SK-N-SH (cell line): Measurements from ENCODE around the gene ZNF468.
"Not testable (repeated sequence)": the region's sequence is repeated elsewhere in the genome, so short reads cannot be mapped to it uniquely, and the experiment has no call there.

ENCODE experiments used
- CHD2 ChIP-seq: fragments of 150-350 bp; IDR thresholded peaks from 2 replicates; pipeline ENCODE4 v1.6.1; 2018; ENCODE audit warnings: low read length; ENCODE audit not compliant: partially characterized antibody
- EP300 ChIP-seq, 2 experiments: IDR thresholded peaks; 2 replicates each; pipeline versions ENCODE4 v1.4.0 to v1.6.1; 2012; ENCODE audit warnings: borderline replicate concordance in 1 of 2, low read depth in 1 of 2, low read length in 1 of 2
- EZH2phosphoT487 ChIP-seq: fragments of 200-600 bp; sonication (generic); IDR thresholded peaks from 2 replicates; pipeline ENCODE4 v1.6.1; 2017; ENCODE audit warnings: low read depth, mixed run types, mild to moderate bottlenecking, antibody characterized with exemption, moderate library complexity, borderline replicate concordance
- FOXM1 ChIP-seq: IDR thresholded peaks from 2 replicates; pipeline ENCODE4 v1.4.0; 2012; ENCODE audit warnings: low read depth, mild to moderate bottlenecking
- JUND ChIP-seq: IDR thresholded peaks from 2 replicates; pipeline ENCODE4 v1.4.0; 2012
- NFIC ChIP-seq: IDR thresholded peaks from 2 replicates; pipeline ENCODE4 v1.4.0; 2012; ENCODE audit warnings: borderline replicate concordance
- NRF1 ChIP-seq: IDR thresholded peaks from 2 replicates; pipeline ENCODE4 v1.6.1; 2012; ENCODE audit warnings: low read depth, mild to moderate bottlenecking, low read length
- POLR2AphosphoS5 ChIP-seq: IDR thresholded peaks from 2 replicates; pipeline ENCODE4 v1.6.1; 2012; ENCODE audit warnings: low read depth, low read length
- RAD21 ChIP-seq: IDR thresholded peaks from 2 replicates; pipeline ENCODE4 v1.6.1; 2012; ENCODE audit warnings: mild to moderate bottlenecking, low read length
- SIN3A ChIP-seq: IDR thresholded peaks from 2 replicates; pipeline ENCODE4 v1.6.1; 2012; ENCODE audit warnings: low read depth, mild to moderate bottlenecking, low read length, moderate library complexity, borderline replicate concordance
- TAF1 ChIP-seq: IDR thresholded peaks from 2 replicates; pipeline ENCODE4 v1.6.1; 2012; ENCODE audit warnings: low read depth, mild to moderate bottlenecking, low read length, moderate library complexity, borderline replicate concordance
- TF ChIP-seq, protein P1 (sequence below): fragments of 200-600 bp; sonication (generic); IDR thresholded peaks from 2 replicates; pipeline ENCODE4 v1.6.1; 2017; ENCODE audit warnings: antibody characterized with exemption, mild to moderate bottlenecking, moderate library complexity
- TF ChIP-seq, protein P2 (sequence below): IDR thresholded peaks from 2 replicates; pipeline ENCODE4 v1.6.1; 2012; ENCODE audit warnings: mild to moderate bottlenecking, low read depth, low read length, moderate library complexity
- TF ChIP-seq, protein P3 (sequence below): fragments of 150-350 bp; IDR thresholded peaks from 2 replicates; pipeline ENCODE4 v1.6.1; 2016; ENCODE audit warnings: mild to moderate bottlenecking, low read depth, low read length

DNA sequence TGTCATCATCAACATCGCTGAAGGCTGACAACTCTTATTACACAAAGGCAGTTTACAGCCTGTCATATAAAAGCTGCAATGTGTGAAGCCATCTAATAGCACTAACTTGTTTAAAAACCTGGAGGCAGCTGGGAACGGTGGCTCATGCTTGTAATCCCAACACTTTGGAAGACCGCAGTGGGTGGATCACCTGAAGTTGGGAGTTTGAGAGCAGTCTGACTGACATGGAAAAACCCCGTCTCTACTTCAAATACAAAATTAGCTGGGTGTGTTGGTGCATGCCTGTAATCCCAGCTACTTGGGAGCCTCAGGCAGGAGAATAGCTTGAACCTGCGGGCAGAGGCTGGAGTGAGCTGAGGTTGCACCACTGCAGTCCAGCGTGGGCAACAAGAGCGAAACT is 27.6 kb downstream of the ZNF468 start:
- not testable (repeated sequence) for TF ChIP-seq TAF1; EZH2phosphoT487; JUND; NFIC; POLR2AphosphoS5; SIN3A; EP300 (IDR thresholded peaks at IDR 0.05; ENCODE audit: borderline replicate concordance in 1 of 2, low read depth in 1 of 2, low read length in 1 of 2); RAD21; NRF1; FOXM1; CHD2
- TF ChIP-seq, protein P1, sequence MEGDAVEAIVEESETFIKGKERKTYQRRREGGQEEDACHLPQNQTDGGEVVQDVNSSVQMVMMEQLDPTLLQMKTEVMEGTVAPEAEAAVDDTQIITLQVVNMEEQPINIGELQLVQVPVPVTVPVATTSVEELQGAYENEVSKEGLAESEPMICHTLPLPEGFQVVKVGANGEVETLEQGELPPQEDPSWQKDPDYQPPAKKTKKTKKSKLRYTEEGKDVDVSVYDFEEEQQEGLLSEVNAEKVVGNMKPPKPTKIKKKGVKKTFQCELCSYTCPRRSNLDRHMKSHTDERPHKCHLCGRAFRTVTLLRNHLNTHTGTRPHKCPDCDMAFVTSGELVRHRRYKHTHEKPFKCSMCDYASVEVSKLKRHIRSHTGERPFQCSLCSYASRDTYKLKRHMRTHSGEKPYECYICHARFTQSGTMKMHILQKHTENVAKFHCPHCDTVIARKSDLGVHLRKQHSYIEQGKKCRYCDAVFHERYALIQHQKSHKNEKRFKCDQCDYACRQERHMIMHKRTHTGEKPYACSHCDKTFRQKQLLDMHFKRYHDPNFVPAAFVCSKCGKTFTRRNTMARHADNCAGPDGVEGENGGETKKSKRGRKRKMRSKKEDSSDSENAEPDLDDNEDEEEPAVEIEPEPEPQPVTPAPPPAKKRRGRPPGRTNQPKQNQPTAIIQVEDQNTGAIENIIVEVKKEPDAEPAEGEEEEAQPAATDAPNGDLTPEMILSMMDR, result not testable (repeated sequence)
- TF ChIP-seq, protein P2, sequence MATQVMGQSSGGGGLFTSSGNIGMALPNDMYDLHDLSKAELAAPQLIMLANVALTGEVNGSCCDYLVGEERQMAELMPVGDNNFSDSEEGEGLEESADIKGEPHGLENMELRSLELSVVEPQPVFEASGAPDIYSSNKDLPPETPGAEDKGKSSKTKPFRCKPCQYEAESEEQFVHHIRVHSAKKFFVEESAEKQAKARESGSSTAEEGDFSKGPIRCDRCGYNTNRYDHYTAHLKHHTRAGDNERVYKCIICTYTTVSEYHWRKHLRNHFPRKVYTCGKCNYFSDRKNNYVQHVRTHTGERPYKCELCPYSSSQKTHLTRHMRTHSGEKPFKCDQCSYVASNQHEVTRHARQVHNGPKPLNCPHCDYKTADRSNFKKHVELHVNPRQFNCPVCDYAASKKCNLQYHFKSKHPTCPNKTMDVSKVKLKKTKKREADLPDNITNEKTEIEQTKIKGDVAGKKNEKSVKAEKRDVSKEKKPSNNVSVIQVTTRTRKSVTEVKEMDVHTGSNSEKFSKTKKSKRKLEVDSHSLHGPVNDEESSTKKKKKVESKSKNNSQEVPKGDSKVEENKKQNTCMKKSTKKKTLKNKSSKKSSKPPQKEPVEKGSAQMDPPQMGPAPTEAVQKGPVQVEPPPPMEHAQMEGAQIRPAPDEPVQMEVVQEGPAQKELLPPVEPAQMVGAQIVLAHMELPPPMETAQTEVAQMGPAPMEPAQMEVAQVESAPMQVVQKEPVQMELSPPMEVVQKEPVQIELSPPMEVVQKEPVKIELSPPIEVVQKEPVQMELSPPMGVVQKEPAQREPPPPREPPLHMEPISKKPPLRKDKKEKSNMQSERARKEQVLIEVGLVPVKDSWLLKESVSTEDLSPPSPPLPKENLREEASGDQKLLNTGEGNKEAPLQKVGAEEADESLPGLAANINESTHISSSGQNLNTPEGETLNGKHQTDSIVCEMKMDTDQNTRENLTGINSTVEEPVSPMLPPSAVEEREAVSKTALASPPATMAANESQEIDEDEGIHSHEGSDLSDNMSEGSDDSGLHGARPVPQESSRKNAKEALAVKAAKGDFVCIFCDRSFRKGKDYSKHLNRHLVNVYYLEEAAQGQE, result not testable (repeated sequence)
- TF ChIP-seq, protein P3, sequence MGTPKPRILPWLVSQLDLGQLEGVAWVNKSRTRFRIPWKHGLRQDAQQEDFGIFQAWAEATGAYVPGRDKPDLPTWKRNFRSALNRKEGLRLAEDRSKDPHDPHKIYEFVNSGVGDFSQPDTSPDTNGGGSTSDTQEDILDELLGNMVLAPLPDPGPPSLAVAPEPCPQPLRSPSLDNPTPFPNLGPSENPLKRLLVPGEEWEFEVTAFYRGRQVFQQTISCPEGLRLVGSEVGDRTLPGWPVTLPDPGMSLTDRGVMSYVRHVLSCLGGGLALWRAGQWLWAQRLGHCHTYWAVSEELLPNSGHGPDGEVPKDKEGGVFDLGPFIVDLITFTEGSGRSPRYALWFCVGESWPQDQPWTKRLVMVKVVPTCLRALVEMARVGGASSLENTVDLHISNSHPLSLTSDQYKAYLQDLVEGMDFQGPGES, result not testable (repeated sequence)
